Measurements from ENCODE around the gene MAGI2. TPM values are rescaled to one million over a fixed set of nuclear protein-coding genes. Genes with fewer than 3 reads are reported as not detected.

MAGI2 gene
- total RNA-seq, 2 experiments from 2014 or later, result 0.03 to 0.17 TPM

DNA sequence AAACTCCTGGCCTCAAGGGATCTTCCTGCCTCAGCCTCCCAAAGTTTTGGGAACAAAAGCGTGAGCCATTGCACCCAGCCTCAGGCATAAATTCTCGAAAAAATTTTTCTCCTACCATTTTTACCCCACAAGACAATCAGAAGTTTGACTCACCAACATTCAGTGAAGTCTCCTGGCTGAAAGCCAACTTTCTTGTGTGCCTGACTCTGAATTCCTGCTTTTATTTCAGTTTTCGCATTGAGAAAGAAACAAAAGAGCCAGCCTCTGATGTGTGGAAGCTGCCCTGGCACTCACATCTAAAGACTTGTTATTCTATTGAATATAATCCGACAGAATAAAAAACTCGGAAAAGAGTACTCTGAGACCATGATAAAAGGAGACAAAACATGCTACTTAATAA, 402.9 kb downstream of the MAGI2 start:
- Histone ChIP-seq H3K4me2 (ENCODE audit: low read length) (no peak overlapping the region), H3K36me3 (ENCODE audit: insufficient read depth, low read length) (no peaks in the 10 kb centered on the region), H3K27ac (ENCODE audit: low read depth, low read length, poor library complexity, severe bottlenecking) (no peak overlapping the region), H2AFZ (ENCODE audit: low read length) (no peak overlapping the region), H3K79me2 (ENCODE audit: insufficient read depth, low read depth, low read length) (no peaks in the 10 kb centered on the region), H3K9me2 (ENCODE audit: insufficient read depth, low read length) (no peaks in the 10 kb centered on the region), H4K20me1 (ENCODE audit: insufficient read depth, low read length) (no peaks in the 10 kb centered on the region), H3K9me3 (ENCODE audit: low read length) (no peaks in the 10 kb centered on the region), H3K4me3 (ENCODE audit: low read depth, low read length, poor library complexity, severe bottlenecking) (no peak overlapping the region), H3K4me1 (ENCODE audit: insufficient read depth, low read length, poor library complexity, severe bottlenecking) (no peaks in the 10 kb centered on the region)
- ChIA-PET POLR2A (no interaction called here), CTCF (ENCODE audit: unreplicated experiment) (no interaction called here)
- intact Hi-C loops (cut with micrococcal nuclease; ENCODE audit: unreplicated experiment), result no loop called here
- BruUV-seq (replicated peaks), result no TSS peak
- DNase-seq (ENCODE audit: low spot score), result no peak
- no peak for TF ChIP-seq EZH2phosphoT487 (IDR thresholded peaks at IDR 0.05; ENCODE audit: borderline replicate concordance, low read depth, low read length)
- TF ChIP-seq CTCF (conservative IDR thresholded peaks at IDR 0.05; ENCODE audit: low read length), result no peak

GRCh38 chr7:79046061-79046460, 407.4 kb downstream of the MAGI2 start:
- no peaks in the 10 kb centered on the region for H3K36me3 ChIP-seq (ENCODE audit: insufficient read depth, low read length)
- H4K20me1 ChIP-seq (ENCODE audit: insufficient read depth, low read length), result no peaks in the 10 kb centered on the region
- no peak for DNase-seq (ENCODE audit: low spot score)
- CTCF ChIA-PET (ENCODE audit: unreplicated experiment), result no interaction called here
- no peak overlapping the region for H3K27ac ChIP-seq (ENCODE audit: low read depth, low read length, poor library complexity, severe bottlenecking)
- no peak overlapping the region for H3K4me2 ChIP-seq (ENCODE audit: low read length)
- H3K79me2 ChIP-seq (ENCODE audit: insufficient read depth, low read depth, low read length), result no peaks in the 10 kb centered on the region
- TF ChIP-seq EZH2phosphoT487 (IDR thresholded peaks at IDR 0.05; ENCODE audit: borderline replicate concordance, low read depth, low read length) (no peak), CTCF (conservative IDR thresholded peaks at IDR 0.05; ENCODE audit: low read length) (no peak)
- no TSS peak for BruUV-seq (replicated peaks)
- H2AFZ ChIP-seq (ENCODE audit: low read length), result no peak overlapping the region
- no peaks in the 10 kb centered on the region for H3K9me2 ChIP-seq (ENCODE audit: insufficient read depth, low read length)
- no peaks in the 10 kb centered on the region for H3K9me3 ChIP-seq (ENCODE audit: low read length)
- POLR2A ChIA-PET, result no interaction called here
- no peak overlapping the region for H3K4me3 ChIP-seq (ENCODE audit: low read depth, low read length, poor library complexity, severe bottlenecking)
- intact Hi-C loops (cut with micrococcal nuclease; ENCODE audit: unreplicated experiment), result no loop called here
- H3K4me1 ChIP-seq (ENCODE audit: insufficient read depth, low read length, poor library complexity, severe bottlenecking), result no peaks in the 10 kb centered on the region

DNA sequence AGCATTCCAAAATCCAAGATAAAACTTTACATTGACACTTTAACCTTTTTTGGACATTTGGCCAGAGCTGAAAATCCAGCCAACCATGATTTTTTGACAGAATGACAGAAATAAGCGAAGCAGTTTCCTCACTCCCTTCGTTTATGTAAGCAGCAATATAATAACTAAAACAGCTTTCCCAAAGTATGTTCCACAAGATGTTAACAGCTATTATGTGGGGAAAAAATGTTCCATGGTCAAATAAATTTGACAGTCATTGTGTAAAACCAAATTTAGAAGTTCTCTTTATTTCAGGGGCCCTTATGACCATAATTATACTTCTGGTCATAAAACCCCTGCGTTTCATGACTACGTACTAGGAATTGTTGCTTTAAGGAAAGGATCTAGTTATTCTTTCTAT, 416.5 kb downstream of the MAGI2 start:
- H2AFZ ChIP-seq (ENCODE audit: low read length), result no peak overlapping the region
- no peak overlapping the region for H3K4me2 ChIP-seq (ENCODE audit: low read length)
- intact Hi-C loops (cut with micrococcal nuclease; ENCODE audit: unreplicated experiment), result loop anchor here (2.0 kb wide), 1 partner anchor 44 kb away; no protein-coding TSS in a partner anchor
- ChIA-PET POLR2A (no interaction called here), CTCF (ENCODE audit: unreplicated experiment) (no interaction called here)
- no peaks in the 10 kb centered on the region for H3K9me2 ChIP-seq (ENCODE audit: insufficient read depth, low read length)
- no peaks in the 10 kb centered on the region for H4K20me1 ChIP-seq (ENCODE audit: insufficient read depth, low read length)
- TF ChIP-seq EZH2phosphoT487 (IDR thresholded peaks at IDR 0.05; ENCODE audit: borderline replicate concordance, low read depth, low read length) (no peak), CTCF (conservative IDR thresholded peaks at IDR 0.05; ENCODE audit: low read length) (no peak)
- H3K9me3 ChIP-seq (ENCODE audit: low read length), result no peaks in the 10 kb centered on the region
- DNase-seq (ENCODE audit: low spot score), result no peak
- H3K79me2 ChIP-seq (ENCODE audit: insufficient read depth, low read depth, low read length), result no peaks in the 10 kb centered on the region
- no peaks in the 10 kb centered on the region for H3K4me1 ChIP-seq (ENCODE audit: insufficient read depth, low read length, poor library complexity, severe bottlenecking)
- no peak overlapping the region for H3K27ac ChIP-seq (ENCODE audit: low read depth, low read length, poor library complexity, severe bottlenecking)
- BruUV-seq (replicated peaks), result no TSS peak
- no peaks in the 10 kb centered on the region for H3K36me3 ChIP-seq (ENCODE audit: insufficient read depth, low read length)
- H3K4me3 ChIP-seq (ENCODE audit: low read depth, low read length, poor library complexity, severe bottlenecking), result no peak overlapping the region
